NCI-H2196 treated with DMSO at 0.1 percent for 48 hours (cell line): ENCODE data around the gene RREB1.

Experiments
- DNase-seq: peaks from one replicate; lab custom pipeline; 2025; ENCODE audit not compliant: unreplicated experiment; lab: John Stamatoyannopoulos, UW

RREB1 gene

GRCh38 chr6:7218406-7218988, 110.7 kb downstream of the RREB1 start:
- DNase-seq: no peak

GRCh38 chr6:7219310-7219709, 111.5 kb downstream of the RREB1 start:
- DNase-seq: no peak

- DNase-seq: no peak
Observed at GRCh38 chr6:7222197-7222596, 114.4 kb downstream of the RREB1 start.

GRCh38 chr6:7224731-7225130, 117.0 kb downstream of the RREB1 start:
- DNase-seq: no peak

GRCh38 chr6:7228662-7229375, 121.1 kb downstream of the RREB1 start:
- no peak for DNase-seq

GRCh38 chr6:7229376-7230326, 121.9 kb downstream of the RREB1 start:
- no peak for DNase-seq

- DNase-seq: no peak
Observed at GRCh38 chr6:7230327-7230691, 122.5 kb downstream of the RREB1 start.

- no peak for DNase-seq
Observed at GRCh38 chr6:7230956-7231713, 123.4 kb downstream of the RREB1 start.

GRCh38 chr6:7232351-7232750, 124.6 kb downstream of the RREB1 start:
- DNase-seq: no peak

GRCh38 chr6:7234547-7234946, 126.8 kb downstream of the RREB1 start:
- DNase-seq: no peak

GRCh38 chr6:7235712-7236305, 128.0 kb downstream of the RREB1 start:
- peak; percentile 81 for DNase-seq

- DNase-seq: peak; percentile 30
Observed at GRCh38 chr6:7236306-7237209, 128.8 kb downstream of the RREB1 start.

- DNase-seq: no peak
Observed at GRCh38 chr6:7237653-7238188, 130.0 kb downstream of the RREB1 start.

- no peak for DNase-seq
Observed at GRCh38 chr6:7238526-7238899, 130.8 kb downstream of the RREB1 start.

GRCh38 chr6:7238900-7239589, 131.3 kb downstream of the RREB1 start:
- peak; percentile 88 for DNase-seq

GRCh38 chr6:7239590-7239948, 131.8 kb downstream of the RREB1 start:
- DNase-seq: no peak

GRCh38 chr6:7240351-7240750, 132.6 kb downstream of the RREB1 start:
- DNase-seq: no peak

- no peak for DNase-seq
Observed at GRCh38 chr6:7241160-7241559, 133.4 kb downstream of the RREB1 start.
